KG1 (cell line): ENCODE measurements around the gene OXER1.

Experiments used
- DNase-seq: peaks from one replicate; lab custom pipeline; 2025; lab: John Stamatoyannopoulos, UW

OXER1 gene

GRCh38 chr2:42793334-42794270 lies 29.7 kb upstream of the OXER1 start:
- no peak for DNase-seq

GRCh38 chr2:42792583-42793333 lies 28.8 kb upstream of the OXER1 start, which contains the start of gene HAAO:
TSS of gene HAAO (minus strand) at chr2:42792583. CDS start at chr2:42792536, 47 bp downstream.
- DNase-seq = no peak

DNA sequence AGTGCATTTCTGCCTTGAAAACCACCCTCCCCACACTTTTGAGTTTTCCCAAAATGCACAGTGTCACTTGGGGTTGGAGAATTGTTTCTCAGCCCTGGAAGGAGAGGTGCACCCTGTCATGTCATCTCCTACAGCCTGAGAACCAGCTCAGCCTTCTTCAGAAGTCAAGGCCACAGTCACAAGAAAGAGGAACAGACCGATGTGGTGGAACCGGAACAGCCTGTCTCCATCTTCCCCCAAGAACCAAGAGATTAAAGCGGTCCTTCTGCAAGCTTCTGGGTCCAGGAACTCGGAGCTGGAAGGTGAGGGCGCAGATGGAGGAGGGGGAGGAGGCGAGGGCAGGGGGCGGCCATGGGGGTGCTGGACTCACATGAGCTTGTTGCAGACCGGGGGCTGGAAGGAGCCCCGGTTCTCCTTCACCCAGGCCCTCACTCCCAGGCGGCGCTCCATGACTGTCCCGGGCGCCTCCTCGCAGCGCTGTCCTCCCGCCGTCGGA lies 28.2 kb upstream of the OXER1 start:
- peak; percentile 53 for DNase-seq

DNA sequence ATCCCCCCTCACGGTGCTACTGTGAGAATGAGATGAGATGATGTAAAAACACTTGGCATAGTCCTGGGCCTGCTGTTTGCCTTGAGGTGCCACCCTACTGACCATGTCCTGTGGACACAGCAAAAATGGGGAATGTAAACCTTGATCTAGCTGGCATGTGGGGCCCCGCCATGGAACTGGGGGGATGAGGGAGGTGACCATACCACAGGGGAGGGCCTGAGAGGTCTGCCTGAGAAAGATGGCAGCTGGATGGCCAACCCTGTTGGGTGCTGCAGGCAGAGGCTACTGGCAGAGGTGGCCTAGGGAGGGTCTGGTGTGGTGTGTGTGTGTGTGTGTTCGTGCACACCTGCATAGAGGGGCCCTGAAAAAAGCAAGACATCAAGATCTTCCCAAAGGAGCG lies 27.7 kb upstream of the OXER1 start:
- DNase-seq = no peak

- DNase-seq = no peak
Measured at GRCh38 chr2:42789751-42790150, 25.8 kb upstream of the OXER1 start.

DNA sequence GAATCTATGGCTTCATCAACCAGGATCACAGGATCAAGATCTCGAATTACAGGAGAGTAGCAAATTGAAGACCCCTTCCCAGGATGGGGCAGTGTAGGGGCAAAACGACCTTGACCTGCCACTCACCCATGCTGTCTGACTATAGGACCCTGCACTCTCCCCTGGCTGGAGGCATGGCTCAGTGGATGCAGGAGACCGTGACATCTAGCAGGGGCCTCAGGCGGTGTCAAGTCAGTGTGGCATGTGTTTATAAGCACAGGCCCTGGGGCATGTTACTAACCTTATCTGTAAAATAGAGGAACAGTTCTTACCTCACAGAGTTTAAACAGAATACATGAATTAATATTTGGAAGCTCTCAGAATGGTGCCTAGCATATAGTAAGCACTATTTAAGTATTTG lies 24.9 kb upstream of the OXER1 start:
- no peak for DNase-seq

DNA sequence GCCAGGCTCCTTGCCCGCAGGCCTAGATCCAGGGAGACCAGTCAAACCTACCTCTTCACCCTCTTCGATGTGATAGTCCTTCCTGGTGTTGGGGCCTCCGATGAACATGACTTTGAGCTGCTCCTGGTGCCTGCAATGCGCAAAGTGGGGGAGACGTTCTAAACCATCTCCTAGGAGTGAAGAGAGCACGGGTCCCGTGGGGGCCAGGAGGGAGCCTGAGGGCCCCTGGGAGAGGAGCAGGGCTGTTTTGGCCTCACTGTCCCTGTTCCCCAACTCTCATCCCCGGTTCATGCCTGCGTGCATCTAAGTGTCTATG lies 24.5 kb upstream of the OXER1 start:
- no peak for DNase-seq

- no peak for DNase-seq
Measured at GRCh38 chr2:42787788-42788477, 24.0 kb upstream of the OXER1 start.

DNA sequence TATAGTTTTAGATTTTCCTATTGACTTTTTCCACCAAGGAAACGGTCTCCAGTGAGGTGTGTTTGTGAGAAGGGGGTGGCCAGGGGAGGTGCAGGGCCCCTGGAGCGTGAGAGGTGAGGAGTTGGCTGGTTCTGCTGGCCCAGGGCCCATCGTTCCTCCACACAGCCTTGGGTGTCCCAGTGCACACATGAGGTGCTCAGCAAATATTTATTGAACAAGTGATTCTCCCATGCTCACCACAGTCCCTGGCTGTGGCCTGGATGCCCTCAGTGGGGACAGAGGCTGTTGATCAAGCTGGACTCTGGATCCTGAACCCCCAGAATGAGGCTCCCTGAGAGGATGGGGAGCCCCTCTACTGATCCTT lies 23.5 kb upstream of the OXER1 start:
- DNase-seq = no peak

DNA sequence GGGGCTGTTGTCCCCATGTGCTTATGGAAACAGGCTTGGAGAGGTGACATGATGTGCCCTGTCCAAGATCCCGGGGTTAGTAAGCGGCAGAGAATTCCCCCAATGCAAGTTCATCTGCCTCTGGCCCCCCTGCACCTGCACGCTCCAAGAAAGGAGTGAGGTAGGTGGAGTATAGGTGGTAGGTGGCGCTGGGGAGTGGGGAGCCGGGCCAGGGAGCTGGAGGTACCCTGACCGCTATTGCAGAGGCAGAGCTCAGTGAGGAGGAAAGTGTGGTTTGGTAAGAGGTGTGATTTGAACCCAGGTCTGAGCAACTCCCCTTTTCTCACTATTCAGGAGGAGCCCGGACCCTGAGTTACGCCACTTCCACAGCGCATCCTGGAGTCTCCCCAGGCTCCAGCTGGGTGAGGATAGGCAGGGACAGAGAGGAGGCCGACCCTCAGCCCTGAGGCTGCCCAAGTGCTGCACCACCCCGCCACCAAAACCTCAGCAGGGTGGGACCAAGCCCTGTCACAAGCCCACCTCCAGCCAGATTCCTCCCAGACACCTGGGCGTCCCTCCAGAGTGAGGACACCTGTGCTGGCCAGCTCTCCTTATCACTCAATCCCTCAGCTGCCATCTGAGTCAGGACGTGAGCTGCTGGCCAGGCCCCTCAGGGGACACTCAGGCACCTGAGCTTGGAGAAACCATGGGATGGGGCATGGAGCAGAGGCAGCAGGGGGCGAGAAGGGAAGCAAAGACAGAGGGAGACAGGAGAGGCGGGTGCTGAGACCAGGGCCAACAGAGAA lies 22.8 kb upstream of the OXER1 start:
- no peak for DNase-seq

GRCh38 chr2:42784204-42784880 lies 20.4 kb upstream of the OXER1 start:
- DNase-seq = no peak

DNA sequence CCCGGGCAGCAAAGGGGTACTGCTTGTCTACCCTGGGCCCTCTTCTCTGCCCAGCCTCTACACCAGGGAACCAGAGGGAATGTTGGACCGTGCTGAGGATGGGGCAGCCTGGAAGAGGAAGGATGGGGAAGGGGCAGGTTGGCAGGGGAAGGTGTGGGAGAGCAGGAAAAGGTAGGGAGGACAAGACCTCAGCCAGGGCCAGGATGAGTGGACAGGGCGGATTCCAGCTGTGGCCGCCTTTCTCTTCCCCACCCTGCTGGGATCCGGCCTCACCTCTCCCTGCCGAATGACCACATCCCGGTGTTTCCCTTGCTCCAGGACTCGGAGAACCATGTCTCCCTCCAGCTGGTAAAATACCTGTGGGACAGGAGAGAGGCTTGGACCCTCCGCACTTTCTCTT lies 19.6 kb upstream of the OXER1 start:
- DNase-seq = no peak

- no peak for DNase-seq
Measured at GRCh38 chr2:42781181-42781580, 17.2 kb upstream of the OXER1 start.

- DNase-seq = no peak
Measured at GRCh38 chr2:42777883-42778805, 14.2 kb upstream of the OXER1 start.

DNA sequence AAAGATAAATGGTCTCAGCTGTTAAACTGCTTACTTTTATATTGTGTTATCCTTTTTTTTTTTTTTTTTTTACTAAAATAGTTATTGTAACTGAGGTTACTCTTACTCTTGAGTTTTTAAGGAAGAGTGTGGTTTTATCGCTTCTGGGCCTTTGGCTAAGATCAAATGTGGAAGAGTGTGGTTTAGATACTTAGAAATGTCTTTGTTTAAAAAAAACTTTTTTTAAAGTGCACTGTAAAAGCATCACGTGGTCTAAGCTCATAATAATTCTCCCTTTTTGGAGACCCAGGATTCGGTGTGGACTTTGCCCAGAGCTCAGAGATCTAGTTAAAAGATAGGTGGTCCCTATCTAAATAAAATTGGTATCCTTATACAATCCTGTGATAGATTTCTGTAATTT lies 11.9 kb upstream of the OXER1 start:
- no peak for DNase-seq

DNA sequence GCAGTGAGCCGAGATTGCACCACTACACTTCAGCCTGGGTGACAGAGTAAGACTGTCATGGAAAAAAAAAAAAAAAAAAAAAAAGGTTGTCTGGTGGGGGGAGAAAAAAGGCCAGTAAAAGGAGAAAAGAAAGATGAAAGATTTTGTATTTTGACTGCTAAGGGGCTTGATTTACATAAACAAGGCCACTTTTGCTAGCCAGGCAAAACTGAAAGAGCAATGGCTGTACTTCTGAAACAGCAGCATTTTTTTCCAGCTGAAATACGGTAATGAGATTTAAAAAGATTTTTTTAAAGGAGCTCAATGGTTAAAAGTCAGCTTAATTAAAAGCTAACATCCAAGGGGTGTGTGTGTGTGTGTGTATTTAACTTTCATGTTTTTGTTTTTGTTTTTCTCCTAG lies 11.3 kb upstream of the OXER1 start:
- no peak for DNase-seq

DNA sequence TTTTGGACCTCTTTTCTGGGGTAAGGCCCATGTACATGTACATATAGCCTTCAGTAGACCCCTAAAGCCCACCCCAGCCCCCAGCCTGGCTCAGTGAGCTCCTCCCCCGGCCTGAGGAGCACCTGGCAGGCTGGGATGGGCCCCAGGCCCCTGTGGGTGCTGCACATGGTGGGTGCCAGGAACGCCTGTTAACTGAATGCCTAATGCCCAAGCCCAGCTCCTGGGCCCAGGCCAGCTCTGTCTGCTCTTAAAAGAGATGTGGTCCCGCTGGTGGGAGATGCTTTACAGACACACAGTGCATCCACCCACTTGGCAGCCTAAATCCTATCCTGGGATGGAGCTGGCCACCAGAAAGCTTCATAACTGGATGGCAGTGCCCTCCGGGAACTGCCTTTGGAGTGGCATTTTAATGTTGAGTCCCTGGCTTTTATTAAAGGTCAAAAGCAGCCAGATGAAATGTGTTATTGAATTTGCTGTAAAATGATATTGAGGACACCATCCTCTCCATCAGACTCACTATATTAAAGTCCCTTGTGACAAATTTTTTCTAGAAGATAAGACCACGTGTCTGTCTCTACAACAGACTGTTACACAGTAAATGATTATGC lies 7.7 kb upstream of the OXER1 start:
- DNase-seq = no peak

DNA sequence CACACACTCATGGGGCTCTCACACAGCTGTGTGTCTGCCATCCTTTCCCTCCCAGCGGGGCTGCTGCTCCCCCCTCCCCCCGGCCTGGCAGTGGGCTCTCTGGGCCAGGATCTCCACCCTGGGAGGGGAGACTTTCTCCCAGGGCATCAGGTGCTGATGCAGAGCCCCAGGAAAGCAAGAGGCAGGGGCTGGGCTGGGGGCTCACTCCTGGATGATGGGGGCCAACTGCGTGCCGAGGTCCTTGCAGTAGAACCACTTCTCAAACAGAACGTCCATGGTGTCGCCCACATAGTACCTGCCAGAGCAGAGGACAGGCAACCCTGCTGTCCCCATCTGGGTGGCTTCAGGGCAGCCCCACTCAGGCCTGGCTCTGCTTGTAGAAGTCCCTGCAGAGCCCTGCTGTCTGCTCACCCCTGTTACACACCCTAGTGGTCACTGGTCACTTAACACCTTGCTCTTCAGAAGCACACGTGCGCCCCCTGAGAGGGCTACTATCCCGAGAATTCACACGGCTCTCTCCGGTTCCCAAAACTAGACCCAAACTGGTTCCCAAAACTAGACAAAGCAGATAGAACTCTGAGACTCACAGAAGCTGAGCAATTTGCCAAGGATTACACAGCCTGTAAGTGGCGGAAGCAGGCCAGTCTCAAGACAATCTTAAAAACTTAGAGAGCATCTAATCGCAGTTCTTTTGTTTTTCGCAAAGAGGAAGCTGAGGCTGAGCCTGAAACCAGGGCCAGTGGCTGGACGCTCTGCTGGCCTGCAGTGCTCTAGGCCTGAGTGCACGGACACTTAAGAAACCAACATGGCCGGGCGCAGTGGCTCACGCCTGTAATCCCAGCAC lies 6.6 kb upstream of the OXER1 start:
- DNase-seq = no peak
